Astrocyte of the cerebellum (primary cell): Measurements from ENCODE around the gene SELENOT.

Experiments
- DNase-seq: peaks from one replicate; pipeline ENCODE4 v3.0.0-alpha.2; 2011; ENCODE audit warnings: low read depth
- H3K4me3 ChIP-seq: 2 replicates; pipeline ENCODE4 v1.5.1; 2011; ENCODE audit warnings: mild to moderate bottlenecking, low read depth, low read length, moderate library complexity
- CTCF ChIP-seq: IDR thresholded peaks from 2 replicates; pipeline ENCODE4 v1.5.1; 2012; ENCODE audit warnings: low read length, low read depth, moderate library complexity, mild to moderate bottlenecking; ENCODE audit errors: missing control alignments
- in situ Hi-C: cut with HindIII; loops from 2 replicates; pipeline ENCODE4 v1.10.0; 2017; ENCODE audit warnings: low sequenced_read_pairs

Gene SELENOT

GRCh38 chr3:150675587-150675986 is 72.5 kb downstream of the SELENOT start:
- DNase-seq, result no peak
- TF ChIP-seq CTCF, result no peak
- no peak overlapping the region for H3K4me3 ChIP-seq
- in situ Hi-C loops, result no loop called here
